Vagina (tissue), 2 donors: Measurements from ENCODE around the gene TNFRSF13B. TPM values are rescaled to one million over a fixed set of nuclear protein-coding genes. Genes with fewer than 3 reads are reported as not detected.

Experiments used
- DNase-seq, 2 donors: peaks; one replicate each; pipeline ENCODE4 v3.0.0-alpha.2; 2017; ENCODE audit errors: extremely low spot score in 2 of 2
- H3K27ac ChIP-seq: fragments of 200-600 bp; sonication (generic); one replicate; pipeline ENCODE4 v1.5.1; 2019
- H3K27me3 ChIP-seq: fragments of 200-600 bp; sonication (generic); one replicate; pipeline ENCODE4 v1.5.1; 2019
- H3K36me3 ChIP-seq, 2 donors: fragments of 200-600 bp; sonication (generic); one replicate each; pipeline ENCODE4 v1.5.1; 2017 to 2019
- H3K4me1 ChIP-seq: fragments of 200-600 bp; sonication (generic); one replicate; pipeline ENCODE4 v1.5.1; 2019
- H3K4me3 ChIP-seq, 2 donors: fragments of 200-600 bp; sonication (generic); 1 replicate in 1 of 2; 2 replicates in 1 of 2; pipeline ENCODE4 v1.5.1; 2016 to 2019
- H3K9me3 ChIP-seq: fragments of 200-600 bp; sonication (generic); one replicate; pipeline ENCODE4 v1.5.1; 2019
- CTCF ChIP-seq, 3 experiments: fragments of 450-650 bp in 2 of 3; fragments of 200-600 bp in 1 of 3; sonication (generic) in 1 of 3; IDR thresholded peaks; one replicate each; pipeline ENCODE4 v1.5.1; 2017 to 2019; ENCODE audit warnings: antibody characterized with exemption in 3 of 3, mild to moderate bottlenecking in 2 of 3, moderate library complexity in 2 of 3
- POLR2A ChIP-seq, 2 donors: fragments of 450-650 bp; IDR thresholded peaks; one replicate each; pipeline ENCODE4 v1.6.1; 2017; ENCODE audit warnings: antibody characterized with exemption in 2 of 2, mild to moderate bottlenecking in 2 of 2, moderate library complexity in 2 of 2
- POLR2AphosphoS5 ChIP-seq, 2 donors: sonication (generic); formaldehyde crosslinking; IDR thresholded peaks; one replicate each; pipeline ENCODE4 v1.9.0; 2017; ENCODE audit warnings: antibody characterized with exemption in 2 of 2, mild to moderate bottlenecking in 2 of 2, low read depth in 1 of 2; ENCODE audit not compliant: insufficient read depth in 1 of 2
- intact Hi-C: fragments of 100-400 bp; cut with DNase I; formaldehyde crosslinking; loops from one replicate; pipeline ENCODE4 v1.15.1; 2023
- total RNA-seq: library from RNA; depleted of rRNA; stranded (reverse); fragments of >200 nt; gene quantifications from one replicate; pipeline ENCODE4 v1.2.3, GENCODE V29; 2016

TNFRSF13B gene
- total RNA-seq, 1 donor from 2014 or later = not detected

GRCh38 chr17:16987830-16988601 is 16.1 kb upstream of the TNFRSF13B start:
- no peak overlapping the region for H3K27ac ChIP-seq
- no peaks in the 10 kb centered on the region for H3K36me3 ChIP-seq
- H3K27me3 ChIP-seq = no peaks in the 10 kb centered on the region
- TF ChIP-seq POLR2A (IDR thresholded peaks at IDR 0.05) (no peak), POLR2AphosphoS5 (IDR thresholded peaks at IDR 0.05; ENCODE audit: insufficient read depth in 1 of 2, low read depth in 1 of 2) (peak in 1 of 2 donors; percentile 49), CTCF (IDR thresholded peaks at IDR 0.05) (no peak)
- peaks cover 12% of the 10 kb centered on the region for H3K4me1 ChIP-seq
- intact Hi-C loops = no loop called here
- no peak for DNase-seq
- no peaks in the 10 kb centered on the region for H3K9me3 ChIP-seq
- no peak overlapping the region for H3K4me3 ChIP-seq

GRCh38 chr17:16987066-16987829 is 15.3 kb upstream of the TNFRSF13B start:
- Histone ChIP-seq H3K27me3 (no peaks in the 10 kb centered on the region), H3K4me1 (peaks cover 12% of the 10 kb centered on the region), H3K4me3 (no peak overlapping the region), H3K27ac (no peak overlapping the region), H3K36me3 (no peaks in the 10 kb centered on the region), H3K9me3 (no peaks in the 10 kb centered on the region)
- no peak for TF ChIP-seq POLR2AphosphoS5 (IDR thresholded peaks at IDR 0.05; ENCODE audit: insufficient read depth in 1 of 2, low read depth in 1 of 2)
- DNase-seq = no peak
- intact Hi-C loops = no loop called here

GRCh38 chr17:16986391-16986790 is 14.5 kb upstream of the TNFRSF13B start:
- H3K27me3 ChIP-seq = no peaks in the 10 kb centered on the region
- H3K27ac ChIP-seq = no peak overlapping the region
- intact Hi-C loops = no loop called here
- H3K9me3 ChIP-seq = no peaks in the 10 kb centered on the region
- TF ChIP-seq POLR2AphosphoS5 (IDR thresholded peaks at IDR 0.05; ENCODE audit: insufficient read depth in 1 of 2, low read depth in 1 of 2) = no peak
- TF ChIP-seq POLR2A (IDR thresholded peaks at IDR 0.05) = no peak
- TF ChIP-seq CTCF (IDR thresholded peaks at IDR 0.05) = no peak
- H3K4me1 ChIP-seq = peaks cover 12% of the 10 kb centered on the region
- no peak overlapping the region for H3K4me3 ChIP-seq
- DNase-seq = no peak
- no peaks in the 10 kb centered on the region for H3K36me3 ChIP-seq

DNA sequence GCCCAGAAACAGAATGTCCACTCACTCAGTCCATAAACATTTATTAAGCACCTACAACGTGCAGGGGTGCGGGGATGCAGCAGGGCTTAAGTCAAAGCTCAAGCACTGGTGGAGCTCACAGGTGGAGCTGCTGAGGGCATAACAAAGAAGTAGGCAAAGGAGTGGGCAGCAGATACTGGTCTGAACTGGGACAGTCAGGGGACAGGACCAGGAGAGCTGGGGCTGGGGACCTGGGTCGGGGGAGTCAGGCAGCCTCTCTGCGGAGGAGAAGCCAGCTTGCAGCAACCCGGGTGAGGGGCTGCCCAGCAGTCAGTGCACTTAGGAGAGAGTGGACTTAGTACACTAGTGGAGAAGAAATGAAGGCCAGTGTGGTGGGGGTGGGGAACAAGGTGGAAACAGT is 10.0 kb upstream of the TNFRSF13B start:
- DNase-seq = peak in 1 of 2 donors; percentile 78
- no peak for TF ChIP-seq POLR2AphosphoS5 (IDR thresholded peaks at IDR 0.05; ENCODE audit: insufficient read depth in 1 of 2, low read depth in 1 of 2)
- TF ChIP-seq CTCF (IDR thresholded peaks at IDR 0.05) = no peak
- TF ChIP-seq POLR2A (IDR thresholded peaks at IDR 0.05) = no peak
- Histone ChIP-seq H3K4me3 (no peak overlapping the region), H3K9me3 (no peaks in the 10 kb centered on the region), H3K27ac (no peak overlapping the region), H3K4me1 (no peaks in the 10 kb centered on the region), H3K36me3 (no peaks in the 10 kb centered on the region), H3K27me3 (no peaks in the 10 kb centered on the region)
- intact Hi-C loops = no loop called here

DNA sequence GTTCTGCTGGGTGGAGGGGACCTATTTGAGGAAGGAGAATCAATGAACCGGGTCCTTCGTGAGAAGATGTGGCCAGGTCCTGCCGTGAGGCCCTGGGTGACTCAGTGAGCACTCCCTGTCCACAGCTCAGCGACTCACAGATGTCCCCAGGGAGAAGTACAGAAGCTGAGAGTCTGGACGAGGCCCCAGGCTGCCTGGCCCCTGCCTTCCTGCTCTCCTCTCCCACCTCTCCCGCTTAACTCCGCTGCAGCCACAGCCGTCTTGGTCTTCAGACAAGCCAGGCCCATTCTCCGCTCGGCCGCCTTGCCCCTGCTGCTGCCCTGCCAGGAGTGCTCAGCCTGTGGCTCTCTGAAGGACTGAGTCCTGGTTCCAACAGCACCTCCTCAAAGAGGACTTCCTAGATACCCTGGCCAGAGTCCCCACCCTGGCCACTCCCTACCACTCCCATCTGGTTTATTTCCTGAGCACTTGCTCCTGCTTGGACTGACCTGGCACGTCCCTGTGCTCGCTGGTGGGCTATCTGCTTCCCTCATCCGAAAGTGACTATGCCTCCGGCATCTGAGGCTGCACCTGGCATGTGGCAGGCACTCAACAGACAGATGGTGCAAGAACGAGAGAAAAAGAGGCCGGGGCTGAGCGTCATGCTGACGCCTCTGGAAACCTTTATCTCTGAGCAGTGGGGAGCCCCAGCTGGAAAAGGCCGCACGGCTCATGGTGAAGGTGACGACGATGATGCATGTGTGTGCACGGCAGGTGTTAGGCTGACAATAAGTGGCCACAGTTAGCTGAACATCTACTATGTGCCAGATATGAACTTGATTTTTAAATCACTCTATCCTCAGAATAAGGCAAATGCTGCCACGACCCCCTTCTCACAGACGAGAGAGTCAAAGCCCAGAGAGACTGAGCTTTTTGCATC is 9.2 kb upstream of the TNFRSF13B start:
- no peak overlapping the region for H3K4me3 ChIP-seq
- no peaks in the 10 kb centered on the region for H3K4me1 ChIP-seq
- DNase-seq = peak in 1 of 2 donors; percentile 52
- H3K36me3 ChIP-seq = no peaks in the 10 kb centered on the region
- TF ChIP-seq CTCF (IDR thresholded peaks at IDR 0.05) (no peak), POLR2AphosphoS5 (IDR thresholded peaks at IDR 0.05; ENCODE audit: insufficient read depth in 1 of 2, low read depth in 1 of 2) (peak in 1 of 2 donors; percentile 12), POLR2A (IDR thresholded peaks at IDR 0.05) (no peak)
- no peaks in the 10 kb centered on the region for H3K27me3 ChIP-seq
- intact Hi-C loops = no loop called here
- no peak overlapping the region for H3K27ac ChIP-seq
- no peaks in the 10 kb centered on the region for H3K9me3 ChIP-seq
